NCI-H2107 treated with DMSO at 0.1 percent for 48 hours (cell line): ENCODE results near the gene CASP10.
"Not testable (repeated sequence)": the region's sequence is repeated elsewhere in the genome, so short reads cannot be mapped to it uniquely, and the experiment has no call there.

Source experiments
- DNase-seq: peaks from one replicate; lab custom pipeline; 2025; ENCODE audit not compliant: unreplicated experiment; lab: John Stamatoyannopoulos, UW

The CASP10 gene, protein sequence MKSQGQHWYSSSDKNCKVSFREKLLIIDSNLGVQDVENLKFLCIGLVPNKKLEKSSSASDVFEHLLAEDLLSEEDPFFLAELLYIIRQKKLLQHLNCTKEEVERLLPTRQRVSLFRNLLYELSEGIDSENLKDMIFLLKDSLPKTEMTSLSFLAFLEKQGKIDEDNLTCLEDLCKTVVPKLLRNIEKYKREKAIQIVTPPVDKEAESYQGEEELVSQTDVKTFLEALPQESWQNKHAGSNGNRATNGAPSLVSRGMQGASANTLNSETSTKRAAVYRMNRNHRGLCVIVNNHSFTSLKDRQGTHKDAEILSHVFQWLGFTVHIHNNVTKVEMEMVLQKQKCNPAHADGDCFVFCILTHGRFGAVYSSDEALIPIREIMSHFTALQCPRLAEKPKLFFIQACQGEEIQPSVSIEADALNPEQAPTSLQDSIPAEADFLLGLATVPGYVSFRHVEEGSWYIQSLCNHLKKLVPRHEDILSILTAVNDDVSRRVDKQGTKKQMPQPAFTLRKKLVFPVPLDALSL

DNA sequence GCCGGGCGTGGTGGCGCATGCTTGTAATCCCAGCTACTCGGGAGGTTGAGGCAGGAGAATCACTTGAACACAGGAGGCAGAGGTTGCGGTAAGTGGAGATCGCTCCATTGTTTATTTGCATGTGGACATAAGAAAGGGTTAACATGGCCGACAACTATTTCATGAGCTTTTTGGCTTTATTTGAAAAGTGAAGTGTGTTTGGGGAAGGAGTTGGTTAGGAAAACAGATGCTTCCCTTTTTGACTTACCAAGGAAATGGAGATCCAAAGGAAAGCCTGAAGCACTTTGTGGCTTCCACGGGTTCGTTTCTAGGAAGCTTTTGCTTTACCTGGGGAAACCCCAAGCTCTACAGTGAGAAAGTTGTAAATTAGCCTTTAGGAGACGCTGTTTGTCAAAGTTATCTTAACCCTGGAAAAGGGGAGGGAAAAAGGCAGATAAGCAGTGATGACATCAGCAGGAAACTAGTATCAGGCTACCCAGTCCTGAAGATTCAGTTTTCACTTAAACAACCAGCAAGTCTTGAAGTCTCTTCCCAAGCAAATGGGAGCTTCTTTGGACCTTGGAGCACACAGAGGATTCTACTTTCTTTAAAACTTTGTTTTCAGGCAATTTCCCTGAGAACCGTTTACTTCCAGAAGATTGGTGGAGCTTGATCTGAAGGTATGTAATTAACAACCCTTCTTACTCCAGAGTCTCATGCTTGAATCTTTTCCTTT is at the start of gene CASP10:
Gene CASP10, plus strand, starts transcription at position 492 of the 715 bp plus-strand sequence. CDS start 2,637 bp downstream, outside the sequence.
- DNase-seq: no peak

DNA sequence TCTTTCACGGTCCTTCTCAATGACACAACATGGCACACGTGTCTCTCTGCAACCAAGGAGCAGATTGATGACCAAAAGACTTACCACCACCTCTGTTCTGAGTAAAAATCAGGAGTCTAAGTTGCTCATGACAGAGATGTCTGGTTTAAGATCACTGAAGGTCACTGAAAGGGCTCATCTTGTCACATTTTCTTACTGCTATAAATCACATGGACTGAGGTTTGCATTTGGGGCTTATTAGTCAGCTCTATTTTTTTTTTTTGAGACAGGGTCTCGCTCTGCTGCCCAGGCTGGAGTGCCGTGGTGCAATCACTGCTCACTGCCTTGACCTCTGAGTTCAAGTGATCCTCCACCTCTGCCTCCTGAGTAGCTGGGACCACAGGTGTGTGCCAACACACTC is 47.6 kb upstream of the CASP10 start:
- DNase-seq: no peak

DNA sequence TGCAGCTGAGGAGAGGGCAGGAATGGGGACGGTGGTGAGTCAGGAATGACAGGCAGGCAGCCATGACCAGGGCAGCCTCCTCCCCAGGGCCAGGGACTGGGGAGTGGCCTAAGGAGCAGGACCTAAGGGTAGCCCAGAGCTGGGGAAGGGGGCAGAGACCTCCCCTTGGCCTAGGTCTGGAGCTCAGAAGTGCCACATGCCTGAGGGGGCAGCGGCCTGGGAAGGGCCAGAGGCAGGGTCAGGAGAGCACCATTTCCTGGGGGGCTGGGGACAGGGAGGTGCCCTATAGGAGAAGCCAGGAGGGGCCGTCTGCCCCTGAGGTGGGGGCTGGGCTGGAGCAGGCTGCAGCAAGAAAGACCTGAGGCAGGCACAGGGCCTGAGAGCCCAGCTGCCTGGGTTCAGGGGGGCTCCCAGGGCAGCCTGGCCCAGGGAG is 46.0 kb upstream of the CASP10 start:
- no peak for DNase-seq

DNA sequence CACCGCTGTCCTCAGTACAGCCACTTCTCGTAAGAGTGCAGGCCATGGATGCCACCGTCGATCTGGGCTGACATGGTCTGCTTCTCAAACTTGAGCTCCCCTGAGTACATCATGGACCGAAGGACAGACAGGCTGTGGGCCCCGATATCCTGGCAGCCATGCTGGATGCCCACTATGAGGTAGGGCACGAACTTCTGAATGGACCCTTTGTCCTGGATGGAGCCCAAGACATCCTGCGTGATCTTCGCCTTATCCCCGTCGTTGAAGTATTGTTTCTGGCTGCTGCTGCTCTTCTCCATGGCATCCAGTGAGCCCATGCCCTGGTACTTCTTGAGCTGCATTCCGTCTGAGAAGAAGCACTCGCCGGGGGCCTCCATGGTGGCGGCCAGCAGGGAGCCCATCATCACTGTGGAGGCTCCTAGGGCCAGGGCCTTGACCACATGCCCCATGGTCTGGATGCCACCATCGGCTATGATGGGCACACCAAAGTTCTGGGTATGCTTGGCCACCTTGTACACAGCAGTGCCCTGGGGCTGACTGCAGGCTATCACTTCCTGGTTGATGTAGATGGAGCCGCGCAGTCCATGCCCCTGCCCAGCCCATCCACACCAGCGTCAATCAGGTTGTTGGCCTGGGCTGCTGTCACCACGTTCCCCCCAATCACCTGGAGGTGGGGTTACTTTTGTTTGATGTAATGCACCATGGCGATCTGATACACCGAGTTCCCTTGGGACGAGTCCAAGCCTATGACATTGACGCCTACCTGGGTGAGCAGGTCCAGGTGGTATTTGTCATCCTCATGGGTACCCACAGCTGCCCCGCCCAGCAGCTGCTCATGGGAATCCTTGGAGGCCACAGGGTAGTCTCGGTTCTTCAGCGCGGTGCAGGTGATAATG is 45.2 kb upstream of the CASP10 start:
- DNase-seq: no peak

DNA sequence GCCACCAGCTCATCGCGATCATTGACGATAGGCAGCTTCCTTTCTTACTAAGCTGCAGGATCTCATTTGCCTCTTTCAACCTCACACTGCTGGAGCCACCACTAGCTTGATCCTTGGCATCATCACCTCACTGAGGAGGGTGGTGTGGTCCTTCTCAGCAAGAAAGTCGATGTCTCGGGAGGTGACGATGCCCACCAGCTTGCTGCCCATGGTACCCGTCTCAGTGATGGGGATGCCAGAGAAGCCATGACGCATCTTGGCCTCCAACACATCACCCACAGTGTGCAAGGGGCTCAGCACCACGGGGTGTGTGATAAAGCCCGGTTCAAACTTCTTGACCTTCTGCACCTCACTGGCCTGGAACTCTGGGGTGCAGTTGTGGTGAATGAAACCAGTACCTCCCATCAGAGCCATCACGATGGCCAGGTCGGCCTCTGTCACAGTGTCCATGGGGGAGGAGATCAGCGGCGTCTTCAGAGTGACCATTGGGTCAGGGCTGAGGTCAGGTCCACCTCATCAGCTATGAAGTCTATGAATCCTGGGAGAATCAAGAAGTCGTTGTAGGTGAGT is 44.5 kb upstream of the CASP10 start:
- no peak for DNase-seq

DNA sequence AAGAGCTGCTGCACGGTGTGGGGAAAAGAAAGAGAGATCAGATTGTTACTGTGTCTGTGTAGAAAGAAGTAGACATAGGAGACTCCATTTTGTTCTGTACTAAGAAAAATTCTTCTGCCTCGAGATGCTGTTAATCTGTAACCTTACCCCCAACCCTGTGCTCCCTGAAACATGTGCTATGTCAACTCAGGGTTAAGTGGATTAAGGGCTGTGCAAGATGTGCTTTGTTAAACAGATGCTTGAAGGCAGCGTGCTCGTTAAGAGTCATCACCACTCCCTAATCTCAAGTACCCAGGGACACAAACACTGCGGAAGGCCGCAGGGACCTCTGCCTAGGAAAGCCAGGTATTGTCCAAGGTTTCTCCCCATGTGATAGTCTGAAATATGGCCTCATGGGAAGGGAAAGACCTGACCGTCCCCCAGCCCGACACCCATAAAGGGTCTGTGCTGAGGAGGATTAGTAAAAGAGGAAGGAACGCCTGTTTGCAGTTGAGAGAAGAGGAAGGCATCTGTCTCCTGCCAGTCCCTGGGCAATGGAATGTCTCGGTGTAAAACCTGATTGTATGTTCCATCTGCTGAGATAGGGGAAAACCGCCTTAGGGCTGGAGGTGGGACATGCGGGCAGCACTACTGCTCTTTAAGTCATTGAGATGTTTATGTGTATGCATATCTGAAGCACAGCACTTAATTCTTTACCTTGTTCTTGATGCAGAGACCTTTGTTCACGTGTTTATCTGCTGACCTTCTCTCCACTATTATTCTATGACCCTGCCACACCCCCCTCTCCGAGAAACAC is 43.8 kb upstream of the CASP10 start:
- not testable (repeated sequence) for DNase-seq

DNA sequence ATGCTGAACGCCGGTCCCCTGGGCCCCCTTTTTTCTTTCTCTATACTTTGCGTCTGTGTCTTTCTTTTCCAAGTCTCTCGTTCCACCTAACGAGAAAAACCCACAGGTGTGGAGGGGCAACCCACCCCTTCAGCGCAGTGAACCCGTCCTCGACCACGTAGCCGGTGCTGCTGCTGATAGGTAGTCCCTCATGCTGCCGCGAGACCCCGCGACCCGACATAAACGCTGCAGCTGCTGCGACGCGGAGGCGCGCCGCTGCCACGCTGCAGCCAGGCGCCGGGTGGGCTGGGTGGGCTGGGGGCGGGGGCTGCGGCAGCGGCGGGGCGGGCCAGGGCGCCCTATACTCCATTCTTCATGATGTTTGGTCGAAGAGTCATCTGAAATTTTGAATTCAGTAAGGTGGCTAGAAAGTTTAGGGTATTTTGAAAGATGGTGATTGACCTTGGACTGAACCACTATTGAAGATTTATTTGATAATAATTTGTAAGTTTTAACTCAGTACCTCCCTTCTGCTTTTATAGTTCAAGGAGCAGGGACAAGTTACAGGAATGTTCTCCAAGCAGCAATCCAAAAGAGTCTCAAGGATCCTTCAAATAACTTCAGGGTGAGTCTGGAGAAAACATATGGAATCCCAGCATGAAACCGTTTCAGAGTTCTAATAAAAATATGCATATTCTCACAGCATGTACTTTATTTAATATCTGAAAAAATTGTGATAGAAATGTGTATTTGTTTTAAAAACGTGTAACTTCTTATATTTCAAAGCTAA is 42.9 kb upstream of the CASP10 start:
- DNase-seq: no peak

DNA sequence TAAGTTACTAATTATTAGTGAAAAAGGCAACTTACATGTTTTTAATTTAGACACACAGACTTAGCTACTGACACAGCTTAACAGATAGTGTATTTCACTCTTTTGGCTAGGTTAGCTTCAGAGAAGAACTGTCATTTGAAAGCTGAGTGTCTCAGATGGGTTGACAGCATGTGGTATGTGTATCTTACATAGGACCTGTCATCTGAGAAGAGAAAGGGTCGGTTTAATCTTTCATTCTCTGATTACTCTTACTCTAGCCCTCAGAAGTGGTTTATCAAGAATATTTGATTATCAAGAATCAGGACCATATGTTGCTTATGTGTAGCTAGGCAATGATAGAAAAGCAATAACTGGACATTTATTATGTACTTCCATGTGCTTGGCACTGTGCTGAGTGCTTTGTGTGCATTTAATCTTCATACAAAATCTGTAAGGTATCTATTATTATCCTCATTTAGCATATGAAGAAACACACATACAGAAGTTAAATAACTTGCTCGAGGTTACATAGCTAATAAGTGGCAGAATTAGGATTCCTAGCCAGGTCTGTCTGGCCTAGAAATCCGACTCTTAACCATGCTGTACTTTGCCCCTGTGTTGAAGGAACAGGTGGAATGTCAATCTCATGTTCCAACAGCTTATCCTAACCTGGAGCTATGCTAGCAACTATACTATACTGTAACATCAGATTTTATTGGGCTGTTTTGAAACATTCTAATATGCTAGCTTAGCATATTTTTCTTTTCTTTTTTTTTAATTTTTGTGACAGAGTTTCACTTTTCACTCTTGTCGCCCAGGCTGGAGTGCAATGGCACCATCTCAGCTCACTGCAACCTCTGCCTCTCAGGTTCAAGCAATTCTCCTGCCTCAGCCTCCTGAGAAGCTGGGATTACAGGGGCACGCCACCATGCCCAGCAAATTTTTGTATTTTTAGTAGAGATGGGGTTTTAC is 38.6 kb upstream of the CASP10 start:
- no peak for DNase-seq

DNA sequence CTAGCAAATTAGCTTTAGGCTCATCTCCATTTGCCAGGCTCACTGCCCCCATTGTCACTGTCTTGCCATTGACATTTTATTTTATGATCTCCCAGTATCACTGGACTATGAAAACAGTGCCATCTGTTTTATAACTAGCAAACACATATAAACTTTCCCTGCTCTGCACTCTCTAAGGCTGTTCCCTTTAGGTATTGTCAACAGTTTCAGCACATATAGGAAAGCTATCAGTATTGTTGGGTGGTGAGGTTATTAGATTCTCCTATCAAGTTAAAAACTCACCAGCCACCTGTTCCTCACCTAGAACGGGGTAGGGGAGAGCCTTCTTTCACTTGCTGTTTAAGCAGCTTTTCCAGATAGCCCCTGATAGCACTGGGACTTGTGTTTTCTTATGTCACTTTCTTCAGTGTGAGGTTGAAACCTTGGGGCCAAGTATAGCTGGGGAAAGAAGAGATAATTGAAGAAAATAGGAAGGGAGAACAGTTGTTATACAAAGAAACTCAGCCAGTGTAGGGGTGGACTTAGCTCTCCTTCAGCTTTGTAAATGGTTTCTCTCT is 34.4 kb upstream of the CASP10 start:
- DNase-seq: no peak

DNA sequence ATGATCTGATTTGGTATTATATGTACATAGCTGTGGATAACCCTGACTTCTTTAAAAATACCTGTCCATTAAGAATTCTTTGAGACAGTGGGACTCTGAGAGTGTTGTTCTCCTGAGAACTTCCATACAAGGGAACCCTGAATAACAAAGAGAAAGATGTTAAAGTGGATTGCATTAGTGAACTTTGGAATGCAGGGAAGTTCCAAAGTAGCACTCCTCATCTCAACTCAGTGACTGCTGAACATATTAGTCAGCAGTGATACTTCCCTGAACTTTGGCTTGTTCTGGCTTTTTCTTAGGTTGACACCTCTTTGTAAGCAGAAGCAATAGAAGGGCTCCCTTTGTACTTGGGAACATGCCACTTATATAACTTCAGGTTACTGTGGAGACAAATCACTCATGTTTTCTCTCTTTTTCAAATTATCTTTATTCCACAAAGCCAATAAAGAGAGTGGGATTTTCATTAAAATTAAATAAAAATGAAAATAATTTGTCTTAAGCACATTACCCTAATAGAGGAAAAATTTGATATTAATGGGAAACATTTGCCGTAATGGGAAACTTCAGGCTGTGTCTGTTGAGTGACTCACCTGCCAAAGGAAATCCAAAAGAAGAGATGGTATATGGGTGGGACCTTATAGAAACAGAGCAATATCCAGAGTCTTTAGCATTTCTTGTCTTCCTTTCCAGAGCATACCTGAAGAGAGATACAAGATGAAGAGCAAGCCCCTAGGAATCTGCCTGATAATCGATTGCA is 33.7 kb upstream of the CASP10 start:
- DNase-seq: no peak

DNA sequence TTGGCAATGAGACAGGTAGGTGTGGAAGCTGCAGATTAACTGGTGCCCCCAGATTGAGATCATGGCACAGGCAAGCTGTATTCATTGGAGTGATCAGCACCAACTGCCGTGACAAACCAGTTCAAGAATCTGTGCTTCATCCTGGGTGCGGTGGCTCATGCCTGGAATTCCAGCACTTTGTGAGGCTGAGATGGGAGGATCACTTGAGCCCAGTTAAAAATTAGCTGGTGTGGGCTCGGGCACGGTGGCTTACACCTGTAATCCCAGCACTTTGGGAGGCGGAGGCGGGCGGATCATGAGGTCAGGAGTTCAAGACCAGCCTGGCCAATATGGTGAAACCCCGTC is 33.1 kb upstream of the CASP10 start:
- not testable (repeated sequence) for DNase-seq

DNA sequence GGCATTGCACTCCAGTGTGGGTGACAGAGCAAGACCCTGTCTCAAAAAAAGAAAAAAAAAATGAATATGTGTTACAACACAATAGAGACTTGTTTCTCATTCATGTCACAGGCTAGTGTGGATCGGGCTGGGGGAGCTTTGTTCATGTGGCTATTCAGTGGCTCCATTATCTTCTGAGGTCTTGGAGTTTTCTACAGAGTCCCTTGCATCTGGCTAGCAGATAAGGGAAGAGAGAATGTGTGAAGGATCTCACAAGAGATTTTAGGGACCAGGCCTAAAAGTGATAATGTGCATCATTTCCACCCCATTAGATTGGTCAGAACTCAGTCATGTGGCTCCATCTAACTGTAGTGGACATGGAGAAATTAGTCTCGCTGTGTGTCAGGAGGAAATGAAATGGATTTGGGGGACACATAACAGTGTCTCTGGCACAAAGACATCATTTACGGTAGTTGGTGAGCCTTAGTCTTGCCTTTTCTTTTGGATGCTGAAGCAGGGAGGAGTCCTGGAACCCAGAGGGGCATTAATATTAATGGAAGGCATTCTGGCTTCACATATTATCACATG is 32.4 kb upstream of the CASP10 start:
- no peak for DNase-seq

DNA sequence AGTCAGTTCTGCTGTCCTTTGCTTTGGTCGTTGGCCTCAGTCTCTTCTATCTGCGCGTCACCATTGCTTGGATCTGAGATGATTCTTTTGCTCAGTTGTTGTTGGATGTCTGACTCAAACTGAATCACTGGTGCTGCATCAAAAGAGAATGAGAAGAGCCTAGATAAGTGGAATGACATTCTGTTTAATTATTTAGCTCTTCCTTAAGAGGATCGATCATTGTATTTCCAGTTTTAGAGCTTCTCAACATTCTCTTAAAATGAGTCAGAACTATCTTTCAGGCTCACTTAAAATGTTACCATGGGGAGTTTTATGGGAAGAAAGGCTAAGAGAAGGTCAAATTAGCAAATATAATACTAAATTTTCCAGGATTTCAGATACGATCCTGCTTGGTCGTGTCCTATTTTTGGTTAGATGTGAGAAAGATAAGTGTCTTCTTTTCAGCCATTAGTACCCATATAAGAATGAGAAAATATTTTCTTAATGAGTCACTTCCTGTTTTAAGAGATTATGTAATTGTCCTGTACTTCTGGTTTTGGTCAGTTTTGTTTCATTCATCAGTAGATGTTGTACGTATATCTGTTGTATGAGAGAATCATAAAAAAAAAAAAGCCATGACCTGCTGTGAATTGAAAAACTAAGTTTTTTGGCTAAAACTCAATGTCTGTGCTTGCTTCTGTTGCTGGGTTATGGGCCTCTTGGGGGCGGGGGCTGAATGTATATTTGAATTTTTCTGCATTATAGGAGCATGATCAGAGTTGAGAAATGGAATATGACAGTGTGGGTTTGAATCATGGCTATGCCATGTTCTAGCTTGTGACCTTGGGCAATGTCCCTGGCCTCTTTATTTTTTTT is 31.6 kb upstream of the CASP10 start:
- DNase-seq: no peak

DNA sequence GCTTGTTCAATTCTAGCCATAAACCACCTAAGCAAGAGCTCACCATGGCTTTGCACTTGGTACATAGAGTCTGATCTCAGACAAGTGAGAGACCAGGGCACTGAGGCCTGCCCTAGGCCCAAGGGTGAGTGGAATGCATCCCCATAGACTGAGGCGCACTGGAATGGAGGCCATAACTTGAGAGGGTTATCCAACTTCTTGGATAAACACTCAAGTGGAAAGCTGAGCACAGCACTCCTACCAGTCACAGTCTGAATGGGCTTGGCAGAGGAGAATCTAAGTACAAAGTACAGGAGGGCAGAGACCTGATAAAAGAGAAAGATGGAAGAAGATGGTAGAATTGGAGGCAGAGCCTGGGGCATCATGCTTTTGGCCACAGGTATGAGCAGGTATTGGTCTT is 30.4 kb upstream of the CASP10 start:
- no peak for DNase-seq

DNA sequence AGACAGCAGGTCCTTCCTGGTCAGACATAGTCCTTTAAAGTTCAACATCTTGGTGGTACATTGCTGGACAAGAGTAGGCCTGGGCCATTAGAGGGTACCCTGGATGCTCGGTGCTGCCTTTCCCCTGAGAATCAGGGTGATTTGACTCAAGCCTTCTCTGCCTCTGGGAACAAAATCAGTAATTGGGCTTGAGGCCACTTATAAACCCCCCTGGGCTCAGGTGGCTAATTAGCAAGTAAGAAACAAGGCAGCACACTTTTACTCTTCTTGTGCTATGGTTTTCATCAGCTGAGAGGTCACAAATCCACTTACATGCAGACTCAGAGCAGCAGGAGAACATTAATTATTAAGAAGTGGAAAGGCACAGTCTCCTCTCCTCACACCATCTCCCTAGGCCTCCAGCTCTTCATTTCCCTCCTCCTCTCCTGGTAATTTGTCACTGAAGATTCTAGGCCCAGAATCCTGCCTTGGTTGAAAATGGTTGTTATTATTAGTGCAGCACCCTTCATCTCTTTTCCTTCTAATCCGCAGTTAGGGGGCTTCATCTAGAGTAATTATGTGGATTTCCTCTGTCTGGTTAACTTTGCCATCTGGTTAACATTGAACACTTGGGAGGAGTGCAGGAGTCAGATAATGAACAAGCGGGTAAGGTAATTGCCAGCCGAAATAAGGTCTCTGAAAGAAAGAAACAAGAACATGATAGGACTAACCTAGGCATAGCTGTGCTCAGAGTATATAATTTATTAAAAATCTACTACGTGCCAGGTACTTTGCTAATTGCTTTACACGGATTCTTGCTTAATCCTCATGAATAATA is 29.7 kb upstream of the CASP10 start:
- DNase-seq: no peak
